Stimulated activated CD4-positive, alpha-beta T cell treated with anti-CD3 and anti-CD28 coated beads, Interleukin-12 subunit alpha, Interleukin-12 subunit beta, amount 100 ng/mL, for 24 hours (primary cell): ENCODE measurements around the gene OASL.

Experiments used
- DNase-seq, 2 experiments: peaks; one replicate each; pipeline ENCODE4 v3.0.0-alpha.2; 2020; ENCODE audit warnings: low read depth in 2 of 2

The OASL gene

GRCh38 chr12:120991965-120992364, 47.1 kb downstream of the OASL start:
- DNase-seq, result no peak

DNA sequence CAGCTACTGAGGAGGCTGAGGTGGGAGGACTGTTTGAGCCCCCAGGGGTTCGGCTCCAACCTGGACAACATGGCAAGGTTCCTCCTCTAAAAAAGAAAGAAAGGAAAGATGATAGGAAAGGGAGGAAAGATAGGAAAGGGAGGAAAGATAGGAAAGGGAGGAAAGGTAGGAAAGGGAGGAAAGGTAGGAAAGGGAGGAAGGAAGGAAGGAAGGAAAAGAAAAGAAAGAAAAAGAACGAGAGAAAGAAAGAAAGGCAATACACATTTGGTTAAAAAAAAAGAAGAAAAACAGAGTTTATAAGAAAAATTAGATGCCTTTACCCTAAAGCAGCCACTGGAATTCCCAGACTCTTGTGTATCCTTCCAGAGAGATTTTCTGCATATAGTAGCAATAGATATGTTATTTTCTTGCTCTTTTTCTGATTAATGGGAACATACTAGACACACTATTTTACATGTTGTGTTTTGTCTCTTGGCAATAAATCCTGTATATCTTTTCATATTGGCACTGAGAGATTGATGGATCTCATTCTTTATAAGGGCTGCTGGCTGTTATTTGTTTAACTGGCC, 48.5 kb downstream of the OASL start:
- DNase-seq, result no peak

GRCh38 chr12:120989687-120990086, 49.4 kb downstream of the OASL start:
- DNase-seq, result no peak

GRCh38 chr12:120988658-120989057, 50.4 kb downstream of the OASL start:
- DNase-seq, result no peak

DNA sequence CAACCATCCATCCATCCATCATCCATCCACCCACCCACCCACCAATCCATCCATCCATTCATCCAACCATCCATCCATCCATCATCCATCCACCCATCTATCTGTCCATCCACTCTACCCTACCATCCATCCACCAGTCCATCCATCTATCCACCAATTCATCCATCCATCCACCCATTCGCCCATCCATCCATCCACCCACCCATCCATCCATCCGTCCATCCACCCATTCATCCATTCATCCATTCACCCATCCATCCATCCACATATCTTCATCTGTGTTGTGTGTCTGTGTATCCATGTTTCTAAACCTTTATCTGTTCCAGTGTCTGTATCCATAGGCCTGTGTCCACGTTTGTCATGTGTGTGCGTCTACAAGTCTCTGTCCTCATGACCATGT, 50.8 kb downstream of the OASL start:
- DNase-seq, result no peak

DNA sequence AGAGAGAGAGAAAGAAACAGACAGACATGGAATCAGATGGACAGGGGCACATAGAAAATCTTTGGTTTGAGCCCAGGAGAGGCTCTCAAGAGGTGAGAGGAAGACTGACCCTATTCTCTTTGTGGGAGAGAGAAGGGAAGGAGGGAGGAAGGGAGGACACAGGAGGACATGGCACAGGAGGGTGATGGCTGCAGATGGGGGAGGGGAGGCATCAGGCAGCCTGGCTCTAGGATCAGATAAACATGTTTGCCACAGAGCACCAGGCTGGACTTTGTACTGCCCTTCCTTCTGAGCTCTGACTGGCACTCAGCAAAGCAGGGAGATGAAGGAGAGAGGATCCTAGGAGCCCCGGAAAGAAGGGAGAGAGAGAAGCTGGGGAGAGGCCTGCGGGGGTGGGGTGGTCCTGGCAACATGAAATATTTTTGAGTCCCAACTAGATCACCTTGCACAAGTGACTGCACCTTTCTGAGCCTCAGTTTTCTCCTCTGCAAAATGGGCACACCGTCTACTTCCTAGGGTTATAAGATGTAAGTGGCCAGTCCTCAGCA, 54.6 kb downstream of the OASL start:
- no peak for DNase-seq

DNA sequence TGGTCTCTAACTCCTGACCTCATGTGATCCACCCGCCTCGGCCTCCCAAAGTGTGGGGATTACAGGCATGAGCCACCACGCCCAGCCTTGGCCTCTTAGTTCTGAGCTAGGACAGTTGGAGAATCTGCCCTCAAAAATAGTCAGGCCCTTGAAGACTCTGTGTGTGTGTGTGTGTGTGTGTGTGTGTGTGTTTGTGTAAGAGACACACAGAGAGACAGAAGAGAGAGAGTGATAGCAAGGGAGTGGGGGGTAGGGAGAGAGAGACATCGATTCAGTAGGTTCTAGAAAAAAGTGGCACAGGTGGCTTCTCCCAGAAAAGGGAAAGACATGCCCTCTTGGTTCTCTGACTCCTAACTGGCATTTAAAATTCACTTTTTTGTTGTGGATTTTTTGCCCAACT, 55.3 kb downstream of the OASL start:
- no peak for DNase-seq

DNA sequence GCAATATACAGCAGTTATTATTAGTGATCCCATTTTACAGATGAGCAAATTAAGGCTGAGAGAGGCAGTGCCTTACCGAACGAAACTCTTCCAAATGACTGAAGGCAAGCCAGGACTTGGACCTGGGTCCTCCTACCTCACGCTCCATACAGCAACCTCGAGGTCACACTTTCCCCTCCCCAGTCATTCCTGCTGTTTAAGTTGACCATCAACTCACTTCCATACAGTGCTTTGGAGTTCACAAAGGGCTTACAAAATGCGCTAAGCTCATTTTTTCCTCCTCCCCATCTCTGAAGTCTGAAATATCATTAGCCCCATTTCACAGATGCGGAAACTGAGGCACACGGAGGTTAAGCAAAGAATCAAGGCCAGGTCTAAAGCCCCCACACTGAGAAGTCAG, 56.4 kb downstream of the OASL start:
- DNase-seq, result no peak

DNA sequence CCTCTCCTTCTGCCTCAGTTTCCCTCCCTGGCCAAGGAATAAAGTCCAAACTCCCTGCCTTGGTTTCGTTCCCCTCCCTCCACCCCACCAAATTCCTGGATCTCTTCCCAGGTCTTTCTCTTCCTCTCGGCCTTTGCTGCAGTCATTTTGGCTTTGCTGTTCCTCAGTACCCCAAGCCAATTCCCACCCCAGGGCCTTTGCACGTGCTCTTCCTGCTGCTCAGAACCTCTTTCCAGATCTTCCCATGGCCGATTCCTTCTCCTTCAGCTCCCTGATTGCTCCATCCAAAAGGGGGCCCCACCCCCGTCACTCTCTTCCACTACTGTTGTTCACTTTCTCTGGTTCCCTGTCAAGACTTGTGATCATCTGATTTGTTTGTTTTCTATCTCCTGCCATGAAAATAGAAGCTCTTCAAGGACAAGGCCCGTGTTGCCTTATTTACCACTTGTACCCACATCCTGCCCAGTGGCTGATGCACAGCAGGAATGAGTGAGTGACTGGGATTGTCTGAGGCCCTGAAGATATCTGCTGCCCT, 57.6 kb downstream of the OASL start:
- no peak for DNase-seq

GRCh38 chr12:120980800-120981368, 58.2 kb downstream of the OASL start:
- no peak for DNase-seq

- DNase-seq, result no peak
Measured at GRCh38 chr12:120979862-120980696, 59.0 kb downstream of the OASL start.

GRCh38 chr12:120979220-120979861, 59.7 kb downstream of the OASL start:
- no peak for DNase-seq

- DNase-seq, result no peak
Measured at GRCh38 chr12:120978296-120979219, 60.5 kb downstream of the OASL start, which contains the start of gene HNF1A. TSS of gene HNF1A (plus strand) at chr12:120978543. CDS start at chr12:120978769, 226 bp downstream.

DNA sequence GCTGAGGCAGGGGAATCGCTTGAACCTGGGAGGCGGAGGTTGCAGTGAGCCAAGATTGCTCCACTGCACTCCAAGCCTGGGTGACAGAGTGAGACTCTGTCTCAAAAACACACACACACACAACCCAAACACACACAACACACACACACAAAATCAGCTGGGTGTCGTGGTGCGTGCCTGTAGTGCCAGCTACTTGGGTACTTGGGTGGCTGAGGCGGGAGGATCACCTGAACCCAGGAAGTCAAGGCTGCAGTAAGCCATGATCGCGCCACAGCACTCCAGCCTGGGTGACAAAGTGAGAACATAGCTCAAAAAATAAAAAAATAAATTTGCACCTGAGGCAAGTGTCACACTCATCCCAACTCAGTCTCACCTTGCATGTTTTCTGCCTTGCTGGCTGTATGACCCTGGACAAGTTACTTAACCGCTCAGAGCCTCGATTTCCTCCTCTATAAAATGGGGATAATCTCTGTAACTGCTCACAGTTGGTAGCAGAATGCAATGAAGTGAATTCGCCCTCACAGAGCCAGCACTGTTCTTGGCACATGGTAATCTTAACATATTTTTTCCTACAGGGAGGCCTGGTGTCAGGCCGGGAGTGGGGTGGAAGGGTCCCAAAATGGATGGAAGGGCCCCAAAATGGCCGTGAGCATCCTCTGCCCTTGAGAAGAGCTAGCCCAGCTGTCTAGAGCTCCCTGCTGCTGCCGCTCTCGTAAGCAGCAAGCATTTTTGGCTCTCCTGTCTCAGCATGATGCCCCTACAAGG, 61.3 kb downstream of the OASL start:
- no peak for DNase-seq

DNA sequence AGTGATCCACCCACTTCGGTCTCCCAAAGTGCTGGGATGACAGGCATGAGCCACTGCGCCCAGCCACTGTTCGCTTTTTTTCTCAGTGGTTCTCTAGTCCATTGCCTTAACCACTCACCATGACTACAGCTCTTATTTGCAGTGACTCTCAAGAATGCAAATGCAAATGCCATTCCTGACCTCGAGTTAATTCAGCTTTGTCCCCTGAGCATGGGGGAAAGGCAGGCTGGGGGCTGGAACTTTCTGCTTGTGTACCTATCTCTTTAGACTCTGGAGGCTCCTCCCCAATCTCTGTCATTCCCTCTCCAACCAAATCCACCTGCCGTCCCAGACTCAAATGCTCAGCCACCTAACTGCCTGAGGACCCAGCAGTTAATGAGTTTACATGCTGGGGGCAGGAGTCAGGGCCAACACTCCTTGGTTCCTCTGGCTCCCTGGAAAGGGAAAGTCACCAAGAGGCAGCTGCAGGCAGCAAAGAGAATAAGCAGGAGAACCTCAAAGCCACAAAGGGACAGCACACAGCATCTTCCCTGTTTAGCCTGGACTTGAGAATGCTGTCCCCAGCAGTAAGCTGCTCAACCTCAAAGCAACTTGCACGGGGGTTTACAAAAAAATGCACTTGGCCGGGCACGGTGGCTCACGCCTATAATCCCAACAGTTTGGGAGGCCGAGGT, 66.0 kb downstream of the OASL start:
- DNase-seq, result no peak

DNA sequence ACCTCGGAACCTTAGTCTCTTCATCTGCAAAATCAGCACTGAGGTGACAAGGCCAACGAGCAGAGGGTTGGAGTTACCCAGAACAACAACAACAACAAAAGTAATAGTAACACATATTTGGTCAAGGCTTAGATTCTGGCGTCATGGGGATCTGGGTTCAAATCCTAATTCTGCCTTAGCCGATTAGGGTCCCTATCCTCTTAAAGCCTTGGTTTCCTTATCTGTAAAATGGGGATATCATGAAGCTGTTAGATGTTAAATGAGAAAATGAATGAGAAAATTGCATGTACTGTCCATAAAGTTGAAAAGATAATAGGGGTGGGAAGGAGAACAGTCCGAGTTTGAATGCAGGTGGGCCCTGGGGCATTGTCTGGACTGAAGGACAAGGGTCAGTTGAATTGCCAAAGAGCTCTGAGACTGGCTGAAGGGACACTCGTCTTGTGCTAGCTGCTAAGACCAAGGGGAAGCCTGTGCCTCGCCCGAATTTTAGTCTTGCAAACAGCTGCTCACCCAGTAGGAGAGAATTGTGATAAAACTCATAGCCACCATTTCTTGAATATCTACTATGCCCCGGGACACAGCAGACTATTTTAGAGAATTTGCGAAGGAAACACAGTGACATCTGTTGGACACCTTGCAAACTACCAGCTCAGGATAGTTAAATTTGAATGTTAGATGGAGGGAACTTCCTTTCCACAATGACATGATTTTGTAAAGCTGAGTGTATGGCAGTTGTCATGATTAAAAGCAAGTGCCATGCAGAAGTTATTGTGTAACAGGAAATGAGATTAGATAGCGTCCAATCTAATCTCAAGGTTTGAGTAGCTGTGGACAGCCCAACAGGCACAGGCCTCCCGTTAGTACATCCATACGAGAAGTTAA, 67.5 kb downstream of the OASL start:
- DNase-seq, result peak in 1 of 2 experiments; percentile 8

- DNase-seq, result no peak
Measured at GRCh38 chr12:120970310-120970709, 68.7 kb downstream of the OASL start.
